Measurements from ENCODE around the gene IST1. TPM values are rescaled to one million over a fixed set of nuclear protein-coding genes. Genes with fewer than 3 reads are reported as not detected.
A peak's percentile ranks its signal among the peaks of the same experiment; 100 is the strongest.

The IST1 gene
- polyA plus RNA-seq, 1 experiment: 227 TPM

GRCh38 chr16:71929048-71929447 lies 33.7 kb downstream of the IST1 start:
- ChIA-PET POLR2A (no interaction called here), CTCF (interaction anchor here (1.2 to 2.0 kb wide), 3 partner anchors 9 to 46 kb away, joined by 3 to 9 read pairs (median 8); partner anchors contain the start of gene ZNF821)
- Histone ChIP-seq H3K27me3 (ENCODE audit: control insufficient read depth, insufficient read depth, low read length) (no peaks in the 10 kb centered on the region), H3K4me3 (ENCODE audit: low read depth, low read length) (no peak overlapping the region), H3K36me3 (ENCODE audit: control insufficient read depth, insufficient read depth, low read length) (peaks cover 13% of the 10 kb centered on the region)
- no peak for TF ChIP-seq CTCF (IDR thresholded peaks at IDR 0.05; ENCODE audit: insufficient read depth, low read depth, low read length)
- peak; percentile 37 for DNase-seq (ENCODE audit: low read depth)

DNA sequence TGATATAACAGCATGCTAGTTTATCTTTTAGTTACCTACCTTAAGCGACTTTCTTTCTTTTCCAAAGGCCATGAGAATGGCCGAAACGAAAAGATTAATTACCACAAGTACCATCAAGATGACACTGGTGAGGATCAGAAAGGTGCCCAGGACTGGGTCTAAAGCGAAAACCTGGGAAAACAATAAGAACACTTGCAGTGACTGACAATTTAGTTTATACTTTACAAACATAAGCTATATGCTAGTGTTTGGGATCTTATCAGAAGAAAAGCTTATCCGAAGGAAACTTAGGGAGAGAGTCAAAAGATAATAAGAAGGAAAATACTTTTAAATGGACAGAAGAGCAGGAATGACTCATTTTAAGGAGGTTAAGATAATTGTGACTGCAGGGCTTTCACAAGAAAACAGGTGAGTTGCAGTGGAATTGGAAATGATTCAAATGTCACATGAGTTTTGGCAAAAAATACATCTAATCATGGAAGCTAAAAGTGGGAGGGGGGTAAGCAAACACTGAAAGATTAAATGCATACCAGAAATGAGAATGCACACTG lies 34.8 kb downstream of the IST1 start:
- POLR2A ChIA-PET: interaction anchor here (0.6 kb wide), 1 partner anchor 464 kb away, joined by 3 read pairs; no protein-coding TSS in a partner anchor
- CTCF ChIA-PET: interaction anchor here (2.0 kb wide), 1 partner anchor 31 kb away, joined by 9 read pairs; no protein-coding TSS in a partner anchor
- DNase-seq (ENCODE audit: low read depth): no peak
- Histone ChIP-seq H3K36me3 (ENCODE audit: control insufficient read depth, insufficient read depth, low read length) (peaks cover 11% of the 10 kb centered on the region), H3K27me3 (ENCODE audit: control insufficient read depth, insufficient read depth, low read length) (no peaks in the 10 kb centered on the region), H3K4me3 (ENCODE audit: low read depth, low read length) (no peak overlapping the region)
- no peak for TF ChIP-seq CTCF (IDR thresholded peaks at IDR 0.05; ENCODE audit: insufficient read depth, low read depth, low read length)

DNA sequence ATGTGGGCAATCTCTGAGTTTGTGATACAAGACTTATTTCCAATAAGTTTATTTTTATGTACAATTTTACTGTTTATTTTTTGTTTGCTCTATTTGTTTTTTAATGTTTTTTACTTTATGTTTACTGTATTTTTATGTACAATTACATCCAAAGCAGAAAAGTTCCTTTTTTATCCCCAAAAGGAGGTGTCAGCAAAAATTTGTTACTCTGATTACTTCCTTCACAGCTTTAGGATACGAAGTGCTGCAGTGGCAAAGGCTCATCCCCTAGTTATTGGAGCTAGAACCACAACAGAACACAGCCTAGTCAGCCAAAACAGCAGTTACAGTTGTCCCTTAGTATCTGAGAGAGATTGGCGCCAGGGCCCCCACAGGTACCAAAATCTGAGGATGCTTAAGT lies 35.7 kb downstream of the IST1 start:
- POLR2A ChIA-PET: no interaction called here
- peaks cover 11% of the 10 kb centered on the region for H3K36me3 ChIP-seq (ENCODE audit: control insufficient read depth, insufficient read depth, low read length)
- CTCF ChIA-PET: interaction anchor here (1.2 to 1.4 kb wide), 2 partner anchors 11 to 49 kb away, joined by 3 read pairs; no protein-coding TSS in a partner anchor
- H3K27me3 ChIP-seq (ENCODE audit: control insufficient read depth, insufficient read depth, low read length): no peaks in the 10 kb centered on the region
- H3K4me3 ChIP-seq (ENCODE audit: low read depth, low read length): no peak overlapping the region
- DNase-seq (ENCODE audit: low read depth): no peak
- no peak for TF ChIP-seq CTCF (IDR thresholded peaks at IDR 0.05; ENCODE audit: insufficient read depth, low read depth, low read length)

- no peak for TF ChIP-seq CTCF (IDR thresholded peaks at IDR 0.05; ENCODE audit: insufficient read depth, low read depth, low read length)
- ChIA-PET CTCF (interaction anchor here (1.2 to 1.4 kb wide), 2 partner anchors 11 to 49 kb away, joined by 3 read pairs; no protein-coding TSS in a partner anchor), POLR2A (no interaction called here)
- Histone ChIP-seq H3K27me3 (ENCODE audit: control insufficient read depth, insufficient read depth, low read length) (no peaks in the 10 kb centered on the region), H3K36me3 (ENCODE audit: control insufficient read depth, insufficient read depth, low read length) (peaks cover 10% of the 10 kb centered on the region), H3K4me3 (ENCODE audit: low read depth, low read length) (no peak overlapping the region)
- no peak for DNase-seq (ENCODE audit: low read depth)
Measured at GRCh38 chr16:71931599-71931998, 36.3 kb downstream of the IST1 start.

DNA sequence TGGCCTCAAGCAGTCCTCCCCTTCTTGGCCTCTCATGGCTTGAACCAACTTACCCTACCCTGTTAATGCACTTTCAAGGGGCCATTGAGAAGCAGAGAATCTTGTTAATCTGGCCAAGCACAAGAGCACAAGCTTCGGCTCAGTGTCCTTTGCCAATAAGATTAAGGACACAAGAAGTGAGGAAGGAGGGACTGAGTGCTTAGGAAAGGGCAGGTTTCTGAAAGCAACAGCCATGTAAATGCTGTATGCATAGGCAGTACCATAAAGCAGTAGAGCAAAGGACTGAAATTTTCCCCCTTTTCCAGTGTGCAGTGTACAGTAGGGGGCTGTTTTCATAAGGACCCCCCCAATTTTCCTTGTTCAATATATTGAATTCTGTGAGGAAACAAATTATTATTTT lies 37.7 kb downstream of the IST1 start:
- ChIA-PET POLR2A (no interaction called here), CTCF (no interaction called here)
- H3K36me3 ChIP-seq (ENCODE audit: control insufficient read depth, insufficient read depth, low read length): peaks cover 7% of the 10 kb centered on the region
- no peak overlapping the region for H3K4me3 ChIP-seq (ENCODE audit: low read depth, low read length)
- no peaks in the 10 kb centered on the region for H3K27me3 ChIP-seq (ENCODE audit: control insufficient read depth, insufficient read depth, low read length)
- no peak for DNase-seq (ENCODE audit: low read depth)
- no peak for TF ChIP-seq CTCF (IDR thresholded peaks at IDR 0.05; ENCODE audit: insufficient read depth, low read depth, low read length)
